B cell (primary cell): ENCODE results near the gene CARD9.

Experiments
- EZH2 ChIP-seq: IDR thresholded peaks from 2 replicates; pipeline ENCODE4 v1.6.1; 2012; ENCODE audit warnings: borderline replicate concordance, low read depth, mild to moderate bottlenecking, moderate library complexity, low read length; ENCODE audit not compliant: insufficient read depth, poor library complexity, severe bottlenecking
- TF ChIP-seq, protein P1 (sequence below): fragments of 200-600 bp; IDR thresholded peaks from one replicate; pipeline ENCODE4 v1.8.0; 2022; ENCODE audit warnings: antibody characterized with exemption, mild to moderate bottlenecking

DNA sequence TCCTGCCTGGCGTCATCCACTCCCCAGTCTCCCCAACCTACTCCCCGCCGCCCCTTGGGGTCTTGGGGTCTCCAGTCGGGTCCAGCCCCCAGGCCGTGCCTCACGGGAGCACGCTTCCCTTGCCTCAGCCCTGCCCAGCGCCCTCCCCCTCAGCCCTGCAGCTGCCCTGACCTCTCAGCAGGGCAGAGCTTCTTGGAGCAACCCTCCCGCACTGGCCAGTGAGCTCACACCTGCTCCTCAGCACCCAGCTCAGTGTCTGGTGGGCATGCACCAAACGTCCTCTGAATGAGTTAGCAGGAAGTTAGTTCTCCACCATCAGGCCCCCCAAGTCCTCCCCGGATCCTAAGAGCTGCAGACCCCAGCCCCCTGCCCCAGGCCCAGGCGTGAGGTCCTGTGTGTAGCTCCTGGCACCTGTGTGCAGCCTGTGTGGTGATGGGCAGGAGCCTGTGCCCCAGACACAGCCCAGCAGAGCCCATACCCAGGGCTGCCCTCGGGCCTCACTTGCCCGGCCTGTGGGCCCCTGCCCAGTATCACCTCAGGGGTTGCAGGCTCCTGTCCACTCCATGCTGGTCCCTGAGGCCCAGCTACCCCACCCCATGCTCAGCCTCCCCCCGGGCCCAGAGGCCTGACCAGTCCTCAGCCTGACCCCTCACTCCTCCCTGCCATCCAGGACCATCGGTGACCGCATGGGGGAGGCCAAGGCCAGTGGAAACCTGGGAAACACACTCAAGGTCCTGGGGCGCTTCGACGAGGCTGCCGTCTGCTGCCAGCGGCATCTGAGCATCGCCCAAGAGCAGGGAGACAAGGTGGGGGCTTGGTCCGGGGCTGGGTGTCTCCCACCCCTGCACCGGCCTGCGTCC, 37.9 kb downstream of the CARD9 start:
- TF ChIP-seq, protein P1, sequence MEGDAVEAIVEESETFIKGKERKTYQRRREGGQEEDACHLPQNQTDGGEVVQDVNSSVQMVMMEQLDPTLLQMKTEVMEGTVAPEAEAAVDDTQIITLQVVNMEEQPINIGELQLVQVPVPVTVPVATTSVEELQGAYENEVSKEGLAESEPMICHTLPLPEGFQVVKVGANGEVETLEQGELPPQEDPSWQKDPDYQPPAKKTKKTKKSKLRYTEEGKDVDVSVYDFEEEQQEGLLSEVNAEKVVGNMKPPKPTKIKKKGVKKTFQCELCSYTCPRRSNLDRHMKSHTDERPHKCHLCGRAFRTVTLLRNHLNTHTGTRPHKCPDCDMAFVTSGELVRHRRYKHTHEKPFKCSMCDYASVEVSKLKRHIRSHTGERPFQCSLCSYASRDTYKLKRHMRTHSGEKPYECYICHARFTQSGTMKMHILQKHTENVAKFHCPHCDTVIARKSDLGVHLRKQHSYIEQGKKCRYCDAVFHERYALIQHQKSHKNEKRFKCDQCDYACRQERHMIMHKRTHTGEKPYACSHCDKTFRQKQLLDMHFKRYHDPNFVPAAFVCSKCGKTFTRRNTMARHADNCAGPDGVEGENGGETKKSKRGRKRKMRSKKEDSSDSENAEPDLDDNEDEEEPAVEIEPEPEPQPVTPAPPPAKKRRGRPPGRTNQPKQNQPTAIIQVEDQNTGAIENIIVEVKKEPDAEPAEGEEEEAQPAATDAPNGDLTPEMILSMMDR, result no peak
- TF ChIP-seq EZH2, result no peak
